ENCODE results near the gene TMPRSS3. TPM values are rescaled to one million over a fixed set of nuclear protein-coding genes. Genes with fewer than 3 reads are reported as not detected.

TMPRSS3 gene
- total RNA-seq, 4 donors from 2014 or later, result 0.68 to 1.3 TPM; not detected in 2

GRCh38 chr21:42400525-42400924 is 4.7 kb upstream of the TMPRSS3 start:
- 72 to 88% methylated on average over 2 to 4 of the region's 4 CpGs for WGBS, 2 donors (ENCODE audit: low coverage in 1 of 2)
- in situ Hi-C loops (cut with MboI; ENCODE audit: low pct_ligation_motif_present in 1 of 4, low pct_unique_long_range_greater_than_20kb in 1 of 4, low sequenced_read_pairs in 3 of 4), result no loop called here
- H3K4me3 ChIP-seq, result no peak overlapping the region
- H3K36me3 ChIP-seq, result no peaks in the 10 kb centered on the region
- intact Hi-C loops (cut with DNase I; ENCODE audit: low total_unique reads), result no loop called here
- DNase-seq, result no peak
- H3K27me3 ChIP-seq, result no peaks in the 10 kb centered on the region
- H3K4me1 ChIP-seq, result no peaks in the 10 kb centered on the region
- no peaks in the 10 kb centered on the region for H3K9me3 ChIP-seq
- TF ChIP-seq POLR2A (IDR thresholded peaks at IDR 0.05) (no peak), POLR2AphosphoS5 (IDR thresholded peaks at IDR 0.05) (no peak), EP300 (IDR thresholded peaks at IDR 0.05; ENCODE audit: low read depth) (no peak), CTCF (IDR thresholded peaks at IDR 0.05) (no peak)
- no peak overlapping the region for H3K27ac ChIP-seq

- H3K27me3 ChIP-seq, result no peaks in the 10 kb centered on the region
- no peak overlapping the region for H3K4me3 ChIP-seq
- H3K27ac ChIP-seq, result no peak overlapping the region
- intact Hi-C loops (cut with DNase I; ENCODE audit: low total_unique reads), result no loop called here
- no peaks in the 10 kb centered on the region for H3K4me1 ChIP-seq
- DNase-seq, result no peak
- no peaks in the 10 kb centered on the region for H3K36me3 ChIP-seq
- no peak for TF ChIP-seq CTCF (IDR thresholded peaks at IDR 0.05)
- TF ChIP-seq POLR2A (IDR thresholded peaks at IDR 0.05), result no peak
- no peak for TF ChIP-seq POLR2AphosphoS5 (IDR thresholded peaks at IDR 0.05)
- TF ChIP-seq EP300 (IDR thresholded peaks at IDR 0.05; ENCODE audit: low read depth), result no peak
- in situ Hi-C loops (cut with MboI; ENCODE audit: low pct_ligation_motif_present in 1 of 4, low pct_unique_long_range_greater_than_20kb in 1 of 4, low sequenced_read_pairs in 3 of 4), result no loop called here
- H3K9me3 ChIP-seq, result no peaks in the 10 kb centered on the region
- 72% methylated on average over 12 of the region's 12 CpGs; no CpG with 5 or more reads in 1 of the 2 donors for WGBS, 2 donors (ENCODE audit: low coverage in 1 of 2)
These were observed 2.7 kb upstream of the TMPRSS3 start for GRCh38 chr21:42398436-42399028.

GRCh38 chr21:42397746-42398394 is 2.0 kb upstream of the TMPRSS3 start:
- intact Hi-C loops (cut with DNase I; ENCODE audit: low total_unique reads), result no loop called here
- no peak for DNase-seq
- TF ChIP-seq CTCF (IDR thresholded peaks at IDR 0.05) (no peak), EP300 (IDR thresholded peaks at IDR 0.05; ENCODE audit: low read depth) (no peak), POLR2AphosphoS5 (IDR thresholded peaks at IDR 0.05) (no peak), POLR2A (IDR thresholded peaks at IDR 0.05) (no peak)

GRCh38 chr21:42396799-42397745 is 1.2 kb upstream of the TMPRSS3 start:
- intact Hi-C loops (cut with DNase I; ENCODE audit: low total_unique reads), result no loop called here
- WGBS, 2 donors (ENCODE audit: low coverage in 1 of 2), result 82% methylated on average over 19 of the region's 19 CpGs; no CpG with 5 or more reads in 1 of the 2 donors

More at GRCh38 chr21:42397746-42398394, 2.0 kb upstream of the TMPRSS3 start:
- in situ Hi-C loops (cut with MboI; ENCODE audit: low pct_ligation_motif_present in 1 of 4, low pct_unique_long_range_greater_than_20kb in 1 of 4, low sequenced_read_pairs in 3 of 4), result no loop called here
- Histone ChIP-seq H3K27me3 (no peaks in the 10 kb centered on the region), H3K4me3 (no peak overlapping the region), H3K9me3 (no peaks in the 10 kb centered on the region), H3K4me1 (no peaks in the 10 kb centered on the region), H3K27ac (no peak overlapping the region), H3K36me3 (no peaks in the 10 kb centered on the region)
- 56 to 91% methylated on average over 3 to 14 of the region's 14 CpGs for WGBS, 2 donors (ENCODE audit: low coverage in 1 of 2)

More at GRCh38 chr21:42396799-42397745, 1.2 kb upstream of the TMPRSS3 start:
- Histone ChIP-seq H3K4me1 (no peaks in the 10 kb centered on the region), H3K27me3 (no peaks in the 10 kb centered on the region), H3K27ac (no peak overlapping the region), H3K9me3 (no peaks in the 10 kb centered on the region), H3K36me3 (no peaks in the 10 kb centered on the region), H3K4me3 (no peak overlapping the region)
- TF ChIP-seq POLR2A (IDR thresholded peaks at IDR 0.05) (no peak), POLR2AphosphoS5 (IDR thresholded peaks at IDR 0.05) (no peak), EP300 (IDR thresholded peaks at IDR 0.05; ENCODE audit: low read depth) (no peak), CTCF (IDR thresholded peaks at IDR 0.05) (no peak)
- peak; percentile 2 for DNase-seq
- in situ Hi-C loops (cut with MboI; ENCODE audit: low pct_ligation_motif_present in 1 of 4, low pct_unique_long_range_greater_than_20kb in 1 of 4, low sequenced_read_pairs in 3 of 4), result no loop called here
